IMR-90 (cell line): Measurements from ENCODE around the gene PODNL1.

Source experiments
- CHD1 ChIP-seq: IDR thresholded peaks from 2 replicates; pipeline ENCODE4 v1.6.1; 2012; ENCODE audit warnings: low read depth, low read length, improper control_type of control experiment
- CTCF ChIP-seq: conservative IDR thresholded peaks from 2 replicates; pipeline ENCODE4 v1.5.1; 2012; ENCODE audit warnings: mild to moderate bottlenecking, low read depth, low read length, improper control_type of control experiment
- FOS ChIP-seq: fragments of 150-350 bp; IDR thresholded peaks from 2 replicates; pipeline ENCODE4 v1.6.1; 2016; ENCODE audit warnings: low read depth, low read length
- MAZ ChIP-seq: IDR thresholded peaks from 2 replicates; pipeline ENCODE4 v1.6.1; 2012; ENCODE audit warnings: low read depth, mild to moderate bottlenecking, low read length, improper control_type of control experiment, moderate library complexity, borderline replicate concordance
- POLR2A ChIP-seq: IDR thresholded peaks from 2 replicates; pipeline ENCODE4 v1.6.1; 2012; ENCODE audit warnings: mild to moderate bottlenecking, low read depth, low read length

GRCh38 chr19:13913352-13913751 is 24.9 kb downstream of the PODNL1 start:
- TF ChIP-seq MAZ (no peak), CTCF (no peak), CHD1 (no peak), POLR2A (no peak), FOS (no peak)
